HCT116 (cell line): ENCODE measurements around the gene MAPKAP1. TPM values are rescaled to one million over a fixed set of nuclear protein-coding genes. Genes with fewer than 3 reads are reported as not detected.

Experiments
- ATAC-seq: fragments of 200-7000 bp; cut with Tn5 transposase; 2 replicates; pipeline ENCODE4 v1.9.1; 2020; ENCODE audit warnings: mild to moderate bottlenecking, moderate library complexity
- BruUV-seq: library from RNA; stranded (reverse); fragments of 400-500 nt; replicated peaks from 2 replicates; lab custom pipeline; 2021; lab: Mats Ljungman, UMichigan
- CTCF ChIA-PET: fragments of 300-600 bp; sonication (Branson Sonifier 250); formaldehyde crosslinking; loops from one replicate; lab custom pipeline; 2021; ENCODE audit warnings: antibody characterized with exemption; lab: Charles Lee
- POLR2A ChIA-PET: fragments of 300-600, 350-600 bp; sonication (Branson Sonifier 250); formaldehyde crosslinking; loops from one replicate; lab custom pipeline; 2021; ENCODE audit warnings: antibody characterized with exemption; lab: Charles Lee
- RAD21 ChIA-PET, 2 experiments: fragments of 300-600 bp; sonication (Branson Sonifier 250); formaldehyde crosslinking; loops; one replicate each; lab custom pipeline; 2023; ENCODE audit warnings: low total read pairs in 2 of 2; ENCODE audit not compliant: uncharacterized antibody in 2 of 2, unreplicated experiment in 2 of 2, low non-redundant PET in 1 of 2; lab: Charles Lee
- DNase-seq: peaks from one replicate; pipeline ENCODE4 v3.0.0-alpha.2; 2010; ENCODE audit warnings: low read depth, low spot score
- H2AFZ ChIP-seq: fragments of 200-600 bp; shearing (Covaris generic), sonication (generic); 2 replicates; pipeline ENCODE4 v1.6.1; 2017; ENCODE audit warnings: low read depth, mixed run types, mixed read lengths, antibody characterized with exemption, low read length; ENCODE audit not compliant: poor library complexity, severe bottlenecking
- H3K27ac ChIP-seq: 2 replicates; pipeline ENCODE4 v1.5.1; 2012; ENCODE audit warnings: low read depth, low read length
- H3K27me3 ChIP-seq: fragments of 200-600 bp; sonication (generic); 2 replicates; pipeline ENCODE4 v1.6.1; 2016; ENCODE audit warnings: mixed run types, low read length, mixed read lengths; ENCODE audit not compliant: insufficient read depth
- H3K36me3 ChIP-seq, 2 experiments: fragments of 200-500 bp in 1 of 2; fragments of 200-600 bp in 1 of 2; sonication (Bioruptor generic) in 1 of 2; sonication (generic) in 1 of 2; 2 replicates each; pipeline versions ENCODE4 v1.5.1 to v1.6.1; 2014 to 2016; ENCODE audit warnings: low read length in 2 of 2, inconsistent platforms in 1 of 2, mixed read lengths in 1 of 2, mixed run types in 1 of 2; ENCODE audit not compliant: insufficient read depth in 2 of 2, control insufficient read depth in 1 of 2
- H3K4me1 ChIP-seq, 2 experiments: fragments of 200-600 bp in 1 of 2; sonication (generic) in 1 of 2; 2 replicates each; pipeline versions ENCODE4 v1.5.1 to v1.6.1; 2012 to 2017; ENCODE audit warnings: low read length in 2 of 2, inconsistent platforms in 1 of 2, mild to moderate bottlenecking in 1 of 2, mixed read lengths in 1 of 2, mixed run types in 1 of 2, moderate library complexity in 1 of 2; ENCODE audit not compliant: insufficient read depth in 2 of 2, control insufficient read depth in 1 of 2
- H3K4me2 ChIP-seq: fragments of 200-600 bp; sonication (generic); 2 replicates; pipeline ENCODE4 v1.6.1; 2017; ENCODE audit warnings: mixed run types, low read length, mixed read lengths
- H3K4me3 ChIP-seq, 2 experiments: fragments of 200-600 bp in 1 of 2; sonication (generic) in 1 of 2; replicated peaks in 1 of 2; 2 replicates each; pipeline ENCODE4 v1.5.1; 2011 to 2016; ENCODE audit warnings: low read length in 2 of 2, control low read depth in 1 of 2, low read depth in 1 of 2, mild to moderate bottlenecking in 1 of 2, mixed read lengths in 1 of 2, mixed run types in 1 of 2
- H3K79me2 ChIP-seq: fragments of 200-600 bp; sonication (generic); 2 replicates; pipeline ENCODE4 v1.6.1; 2017; ENCODE audit warnings: mild to moderate bottlenecking, mixed run types, low read length, moderate library complexity, mixed read lengths; ENCODE audit not compliant: insufficient read depth
- H3K9ac ChIP-seq: fragments of 200-600 bp; sonication (generic); 2 replicates; pipeline ENCODE4 v1.6.1; 2016; ENCODE audit warnings: low read length, mixed read lengths
- H3K9me2 ChIP-seq: fragments of 200-600 bp; sonication (generic), shearing (Covaris generic); 2 replicates; pipeline ENCODE4 v1.6.1; 2017; ENCODE audit warnings: mixed run types, mild to moderate bottlenecking, moderate library complexity; ENCODE audit not compliant: insufficient read depth
- H3K9me3 ChIP-seq, 2 experiments: fragments of 200-500 bp in 1 of 2; fragments of 200-600 bp in 1 of 2; sonication (Bioruptor generic) in 1 of 2; sonication (generic) in 1 of 2; 2 replicates each; pipeline ENCODE4 v1.6.1; 2014 to 2017; ENCODE audit warnings: low read length in 2 of 2, mixed read lengths in 2 of 2, inconsistent platforms in 1 of 2, low read depth in 1 of 2, mild to moderate bottlenecking in 1 of 2, mixed run types in 1 of 2, moderate library complexity in 1 of 2; ENCODE audit not compliant: control insufficient read depth in 1 of 2, insufficient read depth in 1 of 2
- H4K20me1 ChIP-seq: fragments of 200-600 bp; sonication (generic), shearing (Covaris generic); 2 replicates; pipeline ENCODE4 v1.6.1; 2017; ENCODE audit warnings: mixed run types, mild to moderate bottlenecking, moderate library complexity; ENCODE audit not compliant: insufficient read depth
- CBX3 ChIP-seq: IDR thresholded peaks from 2 replicates; pipeline ENCODE4 v1.6.1; 2012; ENCODE audit warnings: low read depth
- CEBPB ChIP-seq: IDR thresholded peaks from 2 replicates; pipeline ENCODE4 v1.6.1; 2012; ENCODE audit warnings: low read depth
- JUND ChIP-seq: IDR thresholded peaks from 2 replicates; pipeline ENCODE4 v1.6.1; 2012
- RAD21 ChIP-seq: IDR thresholded peaks from 2 replicates; pipeline ENCODE4 v1.6.1; 2012; ENCODE audit warnings: low read depth, mild to moderate bottlenecking
- REST ChIP-seq: IDR thresholded peaks from 2 replicates; pipeline ENCODE4 v1.6.1; 2012; ENCODE audit warnings: low read depth
- SIN3A ChIP-seq: IDR thresholded peaks from 2 replicates; pipeline ENCODE4 v1.6.1; 2012; ENCODE audit warnings: low read depth
- SP1 ChIP-seq: IDR thresholded peaks from 2 replicates; pipeline ENCODE4 v1.6.1; 2012; ENCODE audit warnings: low read depth
- ZNF274 ChIP-seq: fragments of 200-500 bp; sonication (Bioruptor generic); IDR thresholded peaks from 2 replicates; pipeline ENCODE4 v1.6.1; 2014; ENCODE audit warnings: mild to moderate bottlenecking, low read depth, low read length, inconsistent platforms
- intact Hi-C: fragments of 100-400 bp; cut with micrococcal nuclease; formaldehyde crosslinking; loops from 2 replicates; pipeline ENCODE4 v1.10.0; 2022
- total RNA-seq: library from RNA; stranded (reverse); gene quantifications from one replicate; pipeline ENCODE4 v1.2.1, GENCODE V29; 2021; ENCODE audit not compliant: unreplicated experiment

Gene MAPKAP1
- total RNA-seq, 1 experiment from 2014 or later = 72.5 TPM

GRCh38 chr9:125497478-125497877 is 209.5 kb downstream of the MAPKAP1 start:
- RAD21 ChIA-PET = no interaction called here
- no peak for TF ChIP-seq CEBPB
- TF ChIP-seq SIN3A = no peak
- TF ChIP-seq JUND = no peak
- TF ChIP-seq CBX3 = no peak
- no peak for TF ChIP-seq RAD21
- TF ChIP-seq SP1 = no peak
- no peak for TF ChIP-seq ZNF274
- no peak for TF ChIP-seq REST
- POLR2A ChIA-PET = no interaction called here
- Histone ChIP-seq H3K36me3 (no peaks in the 10 kb centered on the region), H3K4me3 (no peak overlapping the region), H3K4me2 (no peak overlapping the region), H3K9ac (no peak overlapping the region), H3K27ac (no peak overlapping the region), H3K79me2 (no peaks in the 10 kb centered on the region), H3K9me2 (no peaks in the 10 kb centered on the region), H3K4me1 (peaks cover 9 to 32% of the 10 kb centered on the region in 2 experiments), H3K27me3 (no peaks in the 10 kb centered on the region), H3K9me3 (no peaks in the 10 kb centered on the region), H4K20me1 (no peaks in the 10 kb centered on the region), H2AFZ (no peak overlapping the region)
- ATAC-seq (no peak), DNase-seq (no peak)
- CTCF ChIA-PET = no interaction called here
- no TSS peak for BruUV-seq
- intact Hi-C loops = no loop called here
